Prostate gland (tissue), 2 donors: Measurements from ENCODE around the gene MRPL14. TPM values are rescaled to one million over a fixed set of nuclear protein-coding genes. Genes with fewer than 3 reads are reported as not detected.
"Not testable (repeated sequence)": the region's sequence is repeated elsewhere in the genome, so short reads cannot be mapped to it uniquely, and the experiment has no call there.

Experiments
- DNase-seq: peaks from one replicate; pipeline ENCODE4 v3.0.0-alpha.2; 2019; ENCODE audit warnings: low spot score
- H3K27ac ChIP-seq, 2 donors: fragments of 200-600 bp; sonication (generic); 2 replicates each; pipeline ENCODE4 v1.5.1; 2017 to 2019
- H3K27me3 ChIP-seq: fragments of 200-600 bp; sonication (generic); replicated peaks from 2 replicates; pipeline ENCODE4 v1.5.1; 2019; ENCODE audit not compliant: insufficient read depth
- H3K36me3 ChIP-seq, 2 donors: fragments of 200-600 bp; sonication (generic); 1 replicate in 1 of 2; 2 replicates in 1 of 2; pipeline versions ENCODE4 v1.5.1 to v1.8.1; 2017 to 2019
- H3K4me1 ChIP-seq: fragments of 200-600 bp; sonication (generic); replicated peaks from 2 replicates; pipeline ENCODE4 v1.5.1; 2019
- H3K4me3 ChIP-seq, 2 donors: fragments of 200-600 bp; sonication (generic); 2 replicates each; pipeline ENCODE4 v1.5.1; 2017 to 2019
- H3K9me3 ChIP-seq: fragments of 200-600 bp; sonication (generic); 2 replicates; pipeline ENCODE4 v1.5.1; 2017
- CTCF ChIP-seq, 4 experiments: fragments of 200-600 bp in 2 of 4; fragments of 450-650 bp in 2 of 4; sonication (generic) in 2 of 4; IDR thresholded peaks; 1 replicate in 3 of 4; 2 replicates in 1 of 4; pipeline ENCODE4 v1.5.1; 2016 to 2019; ENCODE audit warnings: antibody characterized with exemption in 4 of 4, mild to moderate bottlenecking in 2 of 4, moderate library complexity in 2 of 4
- POLR2A ChIP-seq: fragments of 450-650 bp; IDR thresholded peaks from one replicate; pipeline ENCODE4 v1.6.1; 2016; ENCODE audit warnings: antibody characterized with exemption, mild to moderate bottlenecking
- POLR2AphosphoS5 ChIP-seq: sonication (generic); formaldehyde crosslinking; IDR thresholded peaks from one replicate; pipeline ENCODE4 v1.6.1; 2017; ENCODE audit warnings: antibody characterized with exemption
- WGBS: methylation state at CpG from one replicate; pipeline ENCODE4 v1.1.5; 2018; 5-methylcytosine and 5-hydroxymethylcytosine counted together
- intact Hi-C: fragments of 100-400 bp; cut with DNase I; formaldehyde crosslinking; loops from one replicate; pipeline ENCODE4 v1.14.2; 2022
- total RNA-seq, 2 donors: library from RNA; depleted of rRNA; stranded (reverse); fragments of >200 nt; gene quantifications; one replicate each; pipeline ENCODE4 v1.1.0, GENCODE V29; 2016

The MRPL14 gene
- total RNA-seq, 2 donors from 2014 or later: 35.7 to 48.1 TPM

- Histone ChIP-seq H3K27me3 (no peaks in the 10 kb centered on the region), H3K9me3 (no peaks in the 10 kb centered on the region), H3K27ac (no peak overlapping the region), H3K4me1 (no peaks in the 10 kb centered on the region), H3K4me3 (no peak overlapping the region), H3K36me3 (peaks cover 0 to 6% of the 10 kb centered on the region in 2 donors)
- no peak for DNase-seq
- TF ChIP-seq POLR2A (no peak), POLR2AphosphoS5 (no peak), CTCF (IDR thresholded peaks at IDR 0.05) (no peak)
- intact Hi-C loops: no loop called here
Measured at GRCh38 chr6:44145839-44146238, 18.6 kb upstream of the MRPL14 start.

- H3K9me3 ChIP-seq, H3K27ac ChIP-seq, H3K4me1 ChIP-seq, DNase-seq, H3K27me3 ChIP-seq, intact Hi-C loops, H3K4me3 ChIP-seq: not testable (repeated sequence)
- H3K36me3 ChIP-seq: peaks cover 4 to 10% of the 10 kb centered on the region in 2 donors
- 95% methylated on average over 3 of the region's 3 CpGs for WGBS
Measured at GRCh38 chr6:44144536-44144935, 17.3 kb upstream of the MRPL14 start.

- DNase-seq: no peak
- H3K9me3 ChIP-seq: no peaks in the 10 kb centered on the region
- 88% methylated on average over 1 of the region's 1 CpG for WGBS
- peaks cover 4 to 10% of the 10 kb centered on the region in 2 donors for H3K36me3 ChIP-seq
- intact Hi-C loops: no loop called here
- no peaks in the 10 kb centered on the region for H3K27me3 ChIP-seq
- TF ChIP-seq POLR2AphosphoS5 (no peak), POLR2A (no peak), CTCF (IDR thresholded peaks at IDR 0.05) (no peak)
- no peaks in the 10 kb centered on the region for H3K4me1 ChIP-seq
- H3K4me3 ChIP-seq: no peak overlapping the region
- no peak overlapping the region for H3K27ac ChIP-seq
Measured at GRCh38 chr6:44143731-44144130, 16.5 kb upstream of the MRPL14 start.

GRCh38 chr6:44142835-44143234 is 15.6 kb upstream of the MRPL14 start:
- Histone ChIP-seq H3K4me3 (no peak overlapping the region), H3K27me3 (no peaks in the 10 kb centered on the region), H3K27ac (no peak overlapping the region), H3K36me3 (peaks cover 4 to 10% of the 10 kb centered on the region in 2 donors), H3K9me3 (no peaks in the 10 kb centered on the region), H3K4me1 (no peaks in the 10 kb centered on the region)
- DNase-seq: no peak
- TF ChIP-seq CTCF (IDR thresholded peaks at IDR 0.05): no peak
- intact Hi-C loops: no loop called here
- 100% methylated on average over 1 of the region's 1 CpG for WGBS

GRCh38 chr6:44139351-44139743 is 12.1 kb upstream of the MRPL14 start:
- Histone ChIP-seq H3K27ac (no peak overlapping the region), H3K4me1 (no peaks in the 10 kb centered on the region), H3K9me3 (no peaks in the 10 kb centered on the region), H3K27me3 (no peaks in the 10 kb centered on the region), H3K36me3 (peaks cover 4 to 10% of the 10 kb centered on the region in 2 donors), H3K4me3 (no peak overlapping the region)
- no peak for TF ChIP-seq CTCF (IDR thresholded peaks at IDR 0.05)
- TF ChIP-seq POLR2AphosphoS5: no peak
- no peak for TF ChIP-seq POLR2A
- no peak for DNase-seq
- WGBS: 97% methylated on average over 5 of the region's 10 CpGs
- intact Hi-C loops: no loop called here
